HEK293 (cell line): ENCODE results near the gene CXXC5.

Experiments
- CTCF ChIA-PET: fragments of 350-600 bp; formaldehyde crosslinking; extraction: SDS; loops from one replicate; lab custom pipeline; 2021; ENCODE audit warnings: antibody characterized with exemption; lab: Yijun Ruan, JAX
- POLR2A ChIA-PET: fragments of 300-600 bp; formaldehyde crosslinking; extraction: SDS; loops from one replicate; lab custom pipeline; 2020; ENCODE audit warnings: antibody characterized with exemption, inconsistent platforms; lab: Yijun Ruan, JAX
- H3K27ac ChIP-seq: fragments of 200-500 bp; sonication (Bioruptor generic); 2 replicates; pipeline ENCODE4 v1.5.1; 2014; ENCODE audit warnings: low read depth, low read length, control low read depth, inconsistent platforms; ENCODE audit errors: extremely low read depth
- H3K36me3 ChIP-seq, 2 experiments: fragments of 200-500 bp in 1 of 2; sonication (Bioruptor generic) in 1 of 2; 1 replicate in 1 of 2; 2 replicates in 1 of 2; pipeline ENCODE4 v1.5.1; 2014 to 2017; ENCODE audit warnings: inconsistent platforms in 2 of 2, low read length in 2 of 2; ENCODE audit not compliant: control insufficient read depth in 2 of 2, insufficient read depth in 1 of 2
- H3K4me1 ChIP-seq: fragments of 200-500 bp; sonication (Bioruptor generic); 2 replicates; pipeline ENCODE4 v1.5.1; 2014; ENCODE audit warnings: mild to moderate bottlenecking, low read length, inconsistent platforms; ENCODE audit not compliant: control insufficient read depth, insufficient read depth
- H3K4me3 ChIP-seq: 2 replicates; pipeline ENCODE4 v1.5.1; 2011; ENCODE audit warnings: low read depth, mild to moderate bottlenecking, control low read depth, low read length, moderate library complexity
- H3K9me3 ChIP-seq: fragments of 200-500 bp; sonication (Bioruptor generic); 2 replicates; pipeline ENCODE4 v1.5.1; 2014; ENCODE audit warnings: low read depth, low read length, inconsistent platforms; ENCODE audit not compliant: control insufficient read depth, insufficient read depth
- ATF2 ChIP-seq: fragments of 450-650 bp; formaldehyde crosslinking; IDR thresholded peaks from 2 replicates; pipeline ENCODE4 v1.5.1; 2016; ENCODE audit warnings: missing biosample characterization, missing genetic modification characterization, low read depth
- FEZF1 ChIP-seq: fragments of 450-650 bp; formaldehyde crosslinking; IDR thresholded peaks from 2 replicates; pipeline ENCODE4 v1.5.1; 2016; ENCODE audit warnings: missing biosample characterization, missing genetic modification characterization
- GLI4 ChIP-seq: fragments of 450-650 bp; formaldehyde crosslinking; IDR thresholded peaks from 2 replicates; pipeline ENCODE4 v1.5.1; 2016; ENCODE audit warnings: missing biosample characterization, missing genetic modification characterization
- GLIS1 ChIP-seq: fragments of 450-650 bp; formaldehyde crosslinking; IDR thresholded peaks from 2 replicates; pipeline ENCODE4 v1.5.1; 2016; ENCODE audit warnings: missing biosample characterization, missing genetic modification characterization
- GLIS2 ChIP-seq: fragments of 450-650 bp; formaldehyde crosslinking; IDR thresholded peaks from 2 replicates; pipeline ENCODE4 v1.5.1; 2016; ENCODE audit warnings: missing biosample characterization, missing genetic modification characterization
- MYNN ChIP-seq: fragments of 450-650 bp; formaldehyde crosslinking; IDR thresholded peaks from 2 replicates; pipeline ENCODE4 v1.5.1; 2016; ENCODE audit warnings: missing biosample characterization, missing genetic modification characterization, borderline replicate concordance
- MZF1 ChIP-seq: fragments of 450-650 bp; formaldehyde crosslinking; IDR thresholded peaks from 2 replicates; pipeline ENCODE4 v1.5.1; 2017; ENCODE audit warnings: missing biosample characterization, missing genetic modification characterization, borderline replicate concordance
- PRDM10 ChIP-seq: fragments of 450-650 bp; formaldehyde crosslinking; IDR thresholded peaks from 2 replicates; pipeline ENCODE4 v1.5.1; 2016; ENCODE audit warnings: missing biosample characterization, missing genetic modification characterization
- SP7 ChIP-seq: fragments of 450-650 bp; formaldehyde crosslinking; IDR thresholded peaks from 2 replicates; pipeline ENCODE4 v1.5.1; 2016; ENCODE audit warnings: missing biosample characterization, missing genetic modification characterization
- WT1 ChIP-seq: fragments of 450-650 bp; formaldehyde crosslinking; IDR thresholded peaks from 2 replicates; pipeline ENCODE4 v1.5.1; 2016; ENCODE audit warnings: missing biosample characterization, missing genetic modification characterization
- ZBTB21 ChIP-seq: fragments of 450-650 bp; formaldehyde crosslinking; IDR thresholded peaks from 2 replicates; pipeline ENCODE4 v1.5.1; 2017; ENCODE audit warnings: missing biosample characterization, missing genetic modification characterization
- ZBTB44 ChIP-seq: fragments of 450-650 bp; IDR thresholded peaks from 2 replicates; pipeline ENCODE4 v1.5.1; 2018; ENCODE audit warnings: missing biosample characterization, mild to moderate bottlenecking, missing genetic modification characterization
- ZIC2 ChIP-seq: fragments of 450-650 bp; formaldehyde crosslinking; IDR thresholded peaks from 2 replicates; pipeline ENCODE4 v1.5.1; 2016; ENCODE audit warnings: missing biosample characterization, missing genetic modification characterization
- ZNF629 ChIP-seq: fragments of 450-650 bp; formaldehyde crosslinking; IDR thresholded peaks from 2 replicates; pipeline ENCODE4 v1.5.1; 2017; ENCODE audit warnings: missing biosample characterization, missing genetic modification characterization
- ZNF664 ChIP-seq: fragments of 450-650 bp; formaldehyde crosslinking; IDR thresholded peaks from 2 replicates; pipeline ENCODE4 v1.5.1; 2016; ENCODE audit warnings: missing biosample characterization, missing genetic modification characterization
- ZSCAN16 ChIP-seq: fragments of 450-650 bp; formaldehyde crosslinking; IDR thresholded peaks from 2 replicates; pipeline ENCODE4 v1.5.1; 2016; ENCODE audit warnings: missing biosample characterization, missing genetic modification characterization
- TF ChIP-seq, protein P1 (sequence below): fragments of 450-650 bp; formaldehyde crosslinking; IDR thresholded peaks from 2 replicates; pipeline ENCODE4 v1.5.1; 2016; ENCODE audit warnings: missing biosample characterization, missing genetic modification characterization
- TF ChIP-seq, protein P2 (sequence below): fragments of 450-650 bp; formaldehyde crosslinking; conservative IDR thresholded peaks from 2 replicates; pipeline ENCODE4 v1.5.1; 2016; ENCODE audit warnings: low read depth, missing biosample characterization, missing genetic modification characterization

CXXC5 gene

GRCh38 chr5:139675213-139675612 lies 27.1 kb downstream of the CXXC5 start:
- Histone ChIP-seq H3K4me1 (no peaks in the 10 kb centered on the region), H3K4me3 (no peak overlapping the region)
- TF ChIP-seq GLIS2 (tag by site-specific recombination), result 0 out of 2 replicates have a peak, but pooled peaks have one; percentile 17
- TF ChIP-seq GLIS1 (tag by site-specific recombination), result peak; percentile 90
- TF ChIP-seq, protein P1, sequence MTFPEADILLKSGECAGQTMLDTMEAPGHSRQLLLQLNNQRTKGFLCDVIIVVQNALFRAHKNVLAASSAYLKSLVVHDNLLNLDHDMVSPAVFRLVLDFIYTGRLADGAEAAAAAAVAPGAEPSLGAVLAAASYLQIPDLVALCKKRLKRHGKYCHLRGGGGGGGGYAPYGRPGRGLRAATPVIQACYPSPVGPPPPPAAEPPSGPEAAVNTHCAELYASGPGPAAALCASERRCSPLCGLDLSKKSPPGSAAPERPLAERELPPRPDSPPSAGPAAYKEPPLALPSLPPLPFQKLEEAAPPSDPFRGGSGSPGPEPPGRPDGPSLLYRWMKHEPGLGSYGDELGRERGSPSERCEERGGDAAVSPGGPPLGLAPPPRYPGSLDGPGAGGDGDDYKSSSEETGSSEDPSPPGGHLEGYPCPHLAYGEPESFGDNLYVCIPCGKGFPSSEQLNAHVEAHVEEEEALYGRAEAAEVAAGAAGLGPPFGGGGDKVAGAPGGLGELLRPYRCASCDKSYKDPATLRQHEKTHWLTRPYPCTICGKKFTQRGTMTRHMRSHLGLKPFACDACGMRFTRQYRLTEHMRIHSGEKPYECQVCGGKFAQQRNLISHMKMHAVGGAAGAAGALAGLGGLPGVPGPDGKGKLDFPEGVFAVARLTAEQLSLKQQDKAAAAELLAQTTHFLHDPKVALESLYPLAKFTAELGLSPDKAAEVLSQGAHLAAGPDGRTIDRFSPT, result 0 out of 2 replicates have a peak, but pooled peaks have one; percentile 17
- TF ChIP-seq ZIC2 (tag by site-specific recombination), result peak; percentile 67
- TF ChIP-seq SP7 (tag by site-specific recombination), result no peak
- no peak for TF ChIP-seq MZF1 (tag by site-specific recombination)
- 0 out of 2 replicates have a peak, but pooled peaks have one; percentile 13 for TF ChIP-seq PRDM10 (tag by site-specific recombination)
- TF ChIP-seq ATF2 (tag by site-specific recombination), result 0 out of 2 replicates have a peak, but pooled peaks have one; percentile 12
- peak; percentile 78 for TF ChIP-seq ZNF629 (tag by site-specific recombination)
- TF ChIP-seq ZBTB21 (tag by site-specific recombination), result peak; percentile 40; the same call in 1 of the 2 replicates
- TF ChIP-seq, all 188 proteins: peak for 8
- ChIA-PET CTCF (interaction anchor here (0.7 to 1.0 kb wide), 2 partner anchors 9 to 90 kb away, joined by 3 read pairs; no protein-coding TSS in a partner anchor), POLR2A (interaction anchor here (0.5 to 1.2 kb wide), 3 partner anchors 27 to 514 kb away, joined by 3 to 6 read pairs (median 3); partner anchors contain the start of gene CXXC5)
- no peaks in the 10 kb centered on the region for H3K9me3 ChIP-seq
- no peaks in the 10 kb centered on the region for H3K36me3 ChIP-seq
- H3K27ac ChIP-seq, result no peak overlapping the region

- Histone ChIP-seq H3K36me3 (peaks cover 0 to 2% of the 10 kb centered on the region in 2 experiments; a peak in 1 of 3 replicates), H3K4me1 (no peaks in the 10 kb centered on the region), H3K27ac (no peak overlapping the region), H3K9me3 (no peaks in the 10 kb centered on the region), H3K4me3 (no peak overlapping the region)
- CTCF ChIA-PET, result interaction anchor here (0.6 to 0.7 kb wide), 2 partner anchors 34 to 90 kb away, joined by 3 read pairs; no protein-coding TSS in a partner anchor
- POLR2A ChIA-PET, result interaction anchor here (0.5 to 1.2 kb wide), 3 partner anchors 28 to 513 kb away, joined by 3 to 6 read pairs (median 3); partner anchors contain the start of gene CXXC5
- no peak for TF ChIP-seq MYNN (tag by site-specific recombination)
- TF ChIP-seq ZBTB44 (tag by site-specific recombination), result no peak
- no peak for TF ChIP-seq FEZF1 (tag by site-specific recombination)
- TF ChIP-seq, protein P2, sequence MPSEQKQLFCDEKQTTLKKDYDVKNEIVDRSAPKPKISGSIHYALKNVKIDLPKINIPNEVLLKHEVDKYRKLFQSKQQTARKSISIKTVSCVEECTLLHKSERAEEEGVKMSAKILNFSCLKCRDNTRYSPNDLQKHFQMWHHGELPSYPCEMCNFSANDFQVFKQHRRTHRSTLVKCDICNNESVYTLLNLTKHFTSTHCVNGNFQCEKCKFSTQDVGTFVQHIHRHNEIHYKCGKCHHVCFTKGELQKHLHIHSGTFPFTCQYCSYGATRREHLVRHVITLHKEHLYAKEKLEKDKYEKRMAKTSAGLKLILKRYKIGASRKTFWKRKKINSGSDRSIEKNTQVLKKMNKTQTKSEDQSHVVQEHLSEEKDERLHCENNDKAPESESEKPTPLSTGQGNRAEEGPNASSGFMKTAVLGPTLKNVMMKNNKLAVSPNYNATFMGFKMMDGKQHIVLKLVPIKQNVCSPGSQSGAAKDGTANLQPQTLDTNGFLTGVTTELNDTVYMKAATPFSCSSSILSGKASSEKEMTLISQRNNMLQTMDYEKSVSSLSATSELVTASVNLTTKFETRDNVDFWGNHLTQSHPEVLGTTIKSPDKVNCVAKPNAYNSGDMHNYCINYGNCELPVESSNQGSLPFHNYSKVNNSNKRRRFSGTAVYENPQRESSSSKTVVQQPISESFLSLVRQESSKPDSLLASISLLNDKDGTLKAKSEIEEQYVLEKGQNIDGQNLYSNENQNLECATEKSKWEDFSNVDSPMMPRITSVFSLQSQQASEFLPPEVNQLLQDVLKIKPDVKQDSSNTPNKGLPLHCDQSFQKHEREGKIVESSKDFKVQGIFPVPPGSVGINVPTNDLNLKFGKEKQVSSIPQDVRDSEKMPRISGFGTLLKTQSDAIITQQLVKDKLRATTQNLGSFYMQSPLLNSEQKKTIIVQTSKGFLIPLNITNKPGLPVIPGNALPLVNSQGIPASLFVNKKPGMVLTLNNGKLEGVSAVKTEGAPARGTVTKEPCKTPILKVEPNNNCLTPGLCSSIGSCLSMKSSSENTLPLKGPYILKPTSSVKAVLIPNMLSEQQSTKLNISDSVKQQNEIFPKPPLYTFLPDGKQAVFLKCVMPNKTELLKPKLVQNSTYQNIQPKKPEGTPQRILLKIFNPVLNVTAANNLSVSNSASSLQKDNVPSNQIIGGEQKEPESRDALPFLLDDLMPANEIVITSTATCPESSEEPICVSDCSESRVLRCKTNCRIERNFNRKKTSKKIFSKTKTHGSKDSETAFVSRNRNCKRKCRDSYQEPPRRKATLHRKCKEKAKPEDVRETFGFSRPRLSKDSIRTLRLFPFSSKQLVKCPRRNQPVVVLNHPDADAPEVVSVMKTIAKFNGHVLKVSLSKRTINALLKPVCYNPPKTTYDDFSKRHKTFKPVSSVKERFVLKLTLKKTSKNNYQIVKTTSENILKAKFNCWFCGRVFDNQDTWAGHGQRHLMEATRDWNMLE (tag by site-specific recombination), result no peak
- peak; percentile 38; the same call in 1 of the 2 replicates for TF ChIP-seq WT1 (tag by site-specific recombination)
- TF ChIP-seq ZSCAN16 (tag by site-specific recombination), result no peak
- no peak for TF ChIP-seq ZNF664
- no peak for TF ChIP-seq GLI4
These were observed 27.7 kb downstream of the CXXC5 start for GRCh38 chr5:139675825-139676224.
